Right lung (tissue), 5 donors: Measurements from ENCODE around the gene TMEM50A. TPM values are rescaled to one million over a fixed set of nuclear protein-coding genes. Genes with fewer than 3 reads are reported as not detected.
"Not testable (repeated sequence)": the region's sequence is repeated elsewhere in the genome, so short reads cannot be mapped to it uniquely, and the experiment has no call there.

Experiments
- DNase-seq, 2 donors: peaks; one replicate each; pipeline ENCODE4 v3.0.0-alpha.2; 2013
- polyA plus RNA-seq, 5 donors: library from polyadenylated mRNA; unstranded; fragments of 120-200 nt; gene quantifications; one replicate each; pipeline versions ENCODE4 v1.2.1 to v1.2.3, GENCODE V29; 2013; ENCODE audit warnings: inconsistent platforms in 1 of 5, low replicate concordance in 1 of 5; ENCODE audit not compliant: insufficient read length in 5 of 5, insufficient read depth in 1 of 5

Gene TMEM50A
- polyA plus RNA-seq, 5 donors = 75.3 to 93.1 (median 82.6) TPM

DNA sequence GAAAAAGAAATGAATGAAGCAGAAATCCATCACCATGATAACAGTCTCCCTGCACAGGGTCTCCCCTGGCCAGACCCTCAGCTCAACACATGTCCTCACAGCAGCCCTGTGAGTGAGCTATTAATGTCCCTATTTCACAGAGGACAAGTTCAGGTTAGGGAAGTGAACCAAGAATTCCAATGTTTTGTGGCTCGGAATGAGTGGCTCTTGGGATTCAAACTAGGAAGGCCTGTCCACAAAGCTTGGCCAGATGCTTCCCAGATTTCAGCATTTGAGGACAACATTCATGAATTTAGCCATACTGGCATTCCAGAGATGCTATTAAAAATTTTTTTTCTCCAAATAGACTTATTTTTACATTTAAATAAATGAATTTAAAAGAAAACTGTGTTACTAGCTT, 44.4 kb downstream of the TMEM50A start:
- not testable (repeated sequence) for DNase-seq

DNA sequence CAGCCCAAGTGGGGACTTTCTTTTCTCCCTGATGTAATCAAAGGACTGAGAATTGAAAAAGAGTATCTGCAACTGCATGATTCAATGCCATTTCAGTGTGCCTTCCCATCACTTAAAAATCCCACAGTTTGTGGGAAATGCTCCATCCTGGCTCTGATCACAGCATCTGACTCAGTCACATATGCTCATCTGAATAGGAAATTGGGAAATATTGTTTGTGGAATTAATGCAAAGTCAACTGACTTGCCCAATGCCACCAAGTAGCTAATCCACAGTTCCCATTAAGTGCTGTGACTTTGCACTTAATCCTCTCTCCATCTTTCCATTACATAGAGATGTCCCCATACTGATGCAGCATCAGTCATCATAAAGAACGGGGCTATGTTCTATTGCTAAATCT, 45.0 kb downstream of the TMEM50A start:
- DNase-seq = not testable (repeated sequence)

DNA sequence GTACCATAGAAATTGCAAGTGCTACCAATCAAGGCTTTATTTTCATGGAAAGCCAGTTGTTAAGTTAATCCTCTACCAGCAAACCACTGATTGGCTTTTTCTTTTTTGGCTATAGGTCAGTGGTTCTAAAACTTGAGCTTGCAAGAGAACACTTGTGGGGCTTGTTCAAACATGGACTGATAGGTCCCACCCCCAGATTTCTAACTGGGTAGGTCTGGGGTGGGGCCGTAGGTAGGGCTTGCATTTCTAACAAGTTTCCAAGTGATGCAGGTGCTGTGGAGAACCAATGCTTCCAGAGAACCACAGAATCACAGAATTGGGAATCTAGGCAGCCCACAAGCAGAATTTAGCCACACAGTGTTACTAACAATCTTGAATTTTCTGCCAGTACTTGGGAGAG, 45.7 kb downstream of the TMEM50A start:
- not testable (repeated sequence) for DNase-seq

DNA sequence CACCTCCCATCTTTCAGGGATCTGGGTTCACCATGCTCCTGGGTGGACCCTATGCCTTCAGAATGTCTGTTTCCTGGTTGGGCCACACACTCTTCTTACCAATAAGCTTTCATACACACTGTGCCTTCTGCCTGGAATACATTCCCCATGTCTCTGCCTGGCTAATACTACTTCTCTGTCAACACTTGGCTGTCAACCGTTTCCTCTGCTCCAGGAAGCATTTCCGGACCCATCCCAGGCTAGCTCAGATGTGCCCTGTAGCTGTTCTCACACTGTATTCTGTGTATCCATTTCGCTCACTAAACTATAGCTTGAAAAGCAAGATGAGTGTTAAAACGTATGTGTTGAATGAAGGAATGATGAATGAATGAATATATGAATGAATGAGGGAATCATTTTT, 49.0 kb downstream of the TMEM50A start:
- not testable (repeated sequence) for DNase-seq

DNA sequence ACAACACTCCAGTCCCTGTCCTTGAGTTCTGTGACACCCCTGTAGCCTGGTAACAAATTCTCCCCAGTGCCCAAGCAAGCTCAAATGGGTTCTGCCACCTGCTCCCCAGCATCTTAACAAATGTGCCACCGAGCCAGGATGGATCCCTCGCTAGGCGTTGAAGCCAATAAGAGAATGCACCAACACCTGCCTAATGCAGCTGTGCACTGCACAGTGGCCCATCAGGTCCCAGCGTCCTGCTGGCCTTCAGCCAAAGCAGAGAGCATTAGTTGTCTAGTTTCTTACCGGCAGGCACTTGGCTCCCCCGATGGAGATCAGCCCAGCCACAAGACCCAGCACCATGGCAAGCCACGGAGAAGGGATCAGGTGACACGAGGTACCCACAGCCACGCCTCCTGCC, 50.6 kb downstream of the TMEM50A start:
- DNase-seq = not testable (repeated sequence)

- not testable (repeated sequence) for DNase-seq
Measured at GRCh38 chr1:25389721-25390120, 51.6 kb downstream of the TMEM50A start.

DNA sequence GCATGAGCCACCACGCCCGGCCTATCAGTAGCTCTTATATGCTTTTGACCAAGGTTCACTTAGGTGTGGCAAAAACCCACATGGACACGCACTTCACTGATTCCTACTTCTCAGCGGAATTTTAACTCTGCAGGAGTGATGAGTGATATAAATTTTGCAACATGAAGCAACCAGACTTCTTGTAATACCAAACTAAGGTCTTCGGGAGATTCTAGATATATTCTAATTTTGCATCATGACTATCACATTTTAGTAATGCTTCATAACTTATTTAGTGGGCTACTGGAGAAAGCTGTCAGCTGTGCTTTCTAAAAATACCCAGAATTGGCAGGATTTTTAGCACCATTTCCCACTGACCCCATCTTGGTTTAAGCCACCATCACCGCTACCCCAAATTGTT, 54.7 kb downstream of the TMEM50A start:
- DNase-seq = no peak

DNA sequence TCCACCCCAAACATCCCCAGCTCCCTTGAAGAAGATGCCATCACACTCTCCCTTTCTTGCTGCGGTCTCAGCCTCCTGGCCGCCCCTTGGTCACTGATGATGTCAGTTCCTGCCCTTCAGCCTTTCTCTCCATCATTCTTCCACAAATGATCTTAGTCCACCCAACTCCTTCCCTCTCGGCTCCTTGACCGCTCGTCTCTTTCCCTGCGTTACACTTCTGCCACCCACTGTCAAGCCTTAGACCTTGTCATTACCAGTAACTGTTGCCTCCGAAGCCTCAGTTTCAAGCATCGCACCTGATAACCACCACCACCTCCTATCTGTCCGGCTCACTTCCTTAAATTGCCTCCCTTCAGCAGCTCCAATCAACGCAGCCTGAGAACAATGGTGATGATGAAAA, 59.4 kb downstream of the TMEM50A start:
- DNase-seq = not testable (repeated sequence)

- DNase-seq = not testable (repeated sequence)
Measured at GRCh38 chr1:25398079-25398478, 59.9 kb downstream of the TMEM50A start.

DNA sequence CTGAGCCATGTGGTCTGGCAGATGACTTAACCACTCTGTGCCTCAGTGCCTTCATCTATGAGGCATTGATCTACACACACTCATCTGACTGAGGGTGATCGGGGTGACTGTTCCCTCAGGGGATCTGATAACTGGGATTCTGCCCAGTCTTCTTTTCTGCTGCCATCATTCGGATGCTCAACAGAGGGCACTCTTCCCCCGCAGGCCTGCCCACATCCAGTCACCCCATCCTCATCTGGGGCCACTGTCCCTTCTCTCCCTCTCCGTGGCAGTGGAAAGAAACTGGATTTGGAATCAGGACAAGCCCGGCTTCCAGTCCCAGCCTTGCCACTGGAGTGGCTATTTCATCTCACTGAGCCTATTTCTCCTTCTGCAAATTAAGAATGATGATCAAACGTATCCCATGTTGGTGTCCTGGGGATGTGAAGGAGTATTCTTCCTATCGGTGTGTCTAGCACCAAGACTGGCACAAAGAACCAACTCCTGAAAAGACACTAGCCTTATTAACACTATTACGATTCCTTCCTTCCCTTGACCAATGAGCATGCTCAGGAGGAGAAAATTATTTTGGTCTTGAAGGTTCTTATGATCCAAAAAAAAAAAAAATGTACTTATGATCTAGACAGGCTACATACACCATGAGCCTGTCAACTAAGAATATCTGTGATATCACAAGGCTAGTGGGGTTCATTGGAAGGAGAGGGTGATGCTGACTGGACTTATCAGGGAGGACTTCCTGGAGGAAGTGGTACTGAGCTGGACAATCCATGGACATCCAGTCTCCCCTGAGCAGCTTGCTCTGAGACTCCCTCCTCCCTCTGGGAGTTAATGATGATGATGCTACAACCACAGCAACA, 65.0 kb downstream of the TMEM50A start:
- DNase-seq = not testable (repeated sequence)

DNA sequence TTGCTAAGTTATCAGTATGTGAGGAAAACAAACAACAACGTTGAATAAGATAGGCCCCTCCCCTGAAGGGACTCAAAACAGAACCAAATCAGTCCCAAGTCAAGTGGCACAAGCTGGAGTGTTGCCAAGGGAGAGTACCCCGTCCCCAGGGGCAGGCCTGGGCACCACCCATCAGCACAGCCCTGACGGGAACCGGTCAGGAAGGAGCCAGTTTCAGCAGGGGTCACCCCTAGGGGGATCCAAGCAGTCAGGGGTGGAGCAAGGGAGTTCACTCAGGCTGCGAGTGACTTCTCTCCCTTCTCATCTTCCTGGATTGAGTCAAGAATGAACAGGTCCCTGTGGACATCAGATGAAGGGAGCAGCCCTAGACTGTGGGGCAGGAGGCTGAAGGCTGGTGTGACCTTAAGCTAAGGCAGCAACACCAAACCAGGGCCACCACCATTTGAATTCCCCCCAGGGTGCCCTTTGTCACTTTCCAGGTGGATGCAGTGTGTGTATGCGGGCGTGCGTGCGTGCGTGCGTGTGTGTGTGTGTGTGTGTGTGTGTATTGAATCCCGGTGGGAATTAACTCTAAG, 67.7 kb downstream of the TMEM50A start:
- not testable (repeated sequence) for DNase-seq

- not testable (repeated sequence) for DNase-seq
Measured at GRCh38 chr1:25409641-25410427, 71.7 kb downstream of the TMEM50A start.

Other genes starting within 250 kb of the TMEM50A start
- gene SYF2, start 105.8 kb upstream of the TMEM50A start, polyA plus RNA-seq = 10 to 100 TPM; 79.8 to 96.2 (median 90.4) TPM
- gene RSRP1, start 90.9 kb upstream of the TMEM50A start, polyA plus RNA-seq = 100 to 1,000 TPM; 166 to 246 (median 233) TPM
- 1 to 10 TPM; 1.2 to 2.9 (median 2.5) TPM for gene RHD, start 65.8 kb upstream of the TMEM50A start, polyA plus RNA-seq
- 1 to 10 TPM in 3 of 5 donors, under 1 TPM in 2; 0.41 to 4.9 (median 1.4) TPM for gene RHCE, start 82.5 kb downstream of the TMEM50A start, polyA plus RNA-seq
- gene MACO1, start 92.6 kb downstream of the TMEM50A start, polyA plus RNA-seq = 10 to 100 TPM; 22.2 to 29.8 (median 24.1) TPM
- 10 to 100 TPM; 17.5 to 26.8 (median 18.2) TPM for gene LDLRAP1, start 205.3 kb downstream of the TMEM50A start, polyA plus RNA-seq